Measurements from ENCODE around the gene SP110. TPM values are rescaled to one million over a fixed set of nuclear protein-coding genes. Genes with fewer than 3 reads are reported as not detected.
"Not testable (repeated sequence)": the region's sequence is repeated elsewhere in the genome, so short reads cannot be mapped to it uniquely, and the experiment has no call there.

The SP110 gene
- total RNA-seq, 6 donors from 2014 or later: 22.2 to 89.1 (median 38.4) TPM

- Histone ChIP-seq H3K9me3 (no peaks in the 10 kb centered on the region), H3K36me3 (no peaks in the 10 kb centered on the region), H3K27me3 (no peaks in the 10 kb centered on the region), H3K27ac (no peak overlapping the region), H3K4me1 (peaks cover 0 to 1% (median 0%) of the 10 kb centered on the region in 4 donors), H3K4me3 (no peak overlapping the region)
- DNase-seq: peak in 1 of 2 donors; percentile 25
- TF ChIP-seq POLR2A (IDR thresholded peaks at IDR 0.05): no peak
- no peak for TF ChIP-seq EP300 (IDR thresholded peaks at IDR 0.05)
- TF ChIP-seq CTCF (IDR thresholded peaks at IDR 0.05): no peak
- TF ChIP-seq POLR2AphosphoS5 (IDR thresholded peaks at IDR 0.05): no peak
- 88 to 89% methylated on average over 3 of the region's 3 CpGs for WGBS, 2 donors
- no peak for ATAC-seq (ENCODE audit: low FRiP score in 2 of 2)
Measured at GRCh38 chr2:230230087-230230486, 10.3 kb upstream of the SP110 start.

GRCh38 chr2:230227216-230227615, 7.4 kb upstream of the SP110 start:
- Histone ChIP-seq H3K36me3 (no peaks in the 10 kb centered on the region), H3K4me3 (peak overlapping the region in 1 of 4 donors; percentile 3), H3K9me3 (no peaks in the 10 kb centered on the region), H3K4me1 (peaks cover 0 to 7% (median 0%) of the 10 kb centered on the region in 4 donors), H3K27me3 (no peaks in the 10 kb centered on the region), H3K27ac (peak overlapping the region in 2 of 4 donors; percentile 12 to 24)
- TF ChIP-seq EP300 (IDR thresholded peaks at IDR 0.05): no peak
- no peak for TF ChIP-seq POLR2AphosphoS5 (IDR thresholded peaks at IDR 0.05)
- TF ChIP-seq CTCF (IDR thresholded peaks at IDR 0.05): no peak
- TF ChIP-seq POLR2A (IDR thresholded peaks at IDR 0.05): no peak
- WGBS, 2 donors: 75 to 80% methylated on average over 3 of the region's 3 CpGs
- ATAC-seq (ENCODE audit: low FRiP score in 2 of 2) (no peak), DNase-seq (no peak)

GRCh38 chr2:230226051-230226551, 6.3 kb upstream of the SP110 start:
- TF ChIP-seq CTCF (IDR thresholded peaks at IDR 0.05): no peak
- TF ChIP-seq EP300 (IDR thresholded peaks at IDR 0.05): no peak
- TF ChIP-seq POLR2AphosphoS5 (IDR thresholded peaks at IDR 0.05): no peak
- no peak for TF ChIP-seq POLR2A (IDR thresholded peaks at IDR 0.05)
- Histone ChIP-seq H3K36me3 (no peaks in the 10 kb centered on the region), H3K27ac (peak overlapping the region in 3 of 4 donors; percentile 20 to 80 (median 76)), H3K9me3 (no peaks in the 10 kb centered on the region), H3K4me3 (peak overlapping the region in 3 of 4 donors; percentile 16 to 31 (median 29)), H3K27me3 (no peaks in the 10 kb centered on the region), H3K4me1 (peaks cover 0 to 7% (median 0%) of the 10 kb centered on the region in 4 donors)
- peak; percentile 49 to 58 for ATAC-seq (ENCODE audit: low FRiP score in 2 of 2)
- DNase-seq: no peak
- 80 to 92% methylated on average over 4 of the region's 4 CpGs for WGBS, 2 donors

GRCh38 chr2:230225486-230225885, 5.7 kb upstream of the SP110 start, which contains the start of gene SP140:
TSS of gene SP140 (plus strand) at chr2:230225736. CDS start at chr2:230225845, 109 bp downstream.
- no peaks in the 10 kb centered on the region for H3K9me3 ChIP-seq
- H3K4me3 ChIP-seq: peak within 1 kb of the TSS in 3 of 4 donors; percentile 16 to 31 (median 29)
- no peaks in the 10 kb centered on the region for H3K36me3 ChIP-seq
- DNase-seq (peak in 1 of 2 donors; percentile 77), ATAC-seq (ENCODE audit: low FRiP score in 2 of 2) (peak; percentile 74 to 91)
- TF ChIP-seq EP300 (IDR thresholded peaks at IDR 0.05) (no peak), CTCF (IDR thresholded peaks at IDR 0.05) (no peak), POLR2AphosphoS5 (IDR thresholded peaks at IDR 0.05) (peak in 1 of 2 donors; percentile 61), POLR2A (IDR thresholded peaks at IDR 0.05) (peak in 1 of 4 donors; percentile 70)
- 60 to 65% methylated on average over 8 of the region's 8 CpGs for WGBS, 2 donors
- no peaks in the 10 kb centered on the region for H3K27me3 ChIP-seq
- peaks cover 2 to 11% (median 4%) of the 10 kb centered on the region in 4 donors for H3K4me1 ChIP-seq
- peak within 1 kb of the TSS in 3 of 4 donors; percentile 20 to 80 (median 76) for H3K27ac ChIP-seq

- no peak for DNase-seq
- no peak for TF ChIP-seq CTCF (IDR thresholded peaks at IDR 0.05)
- TF ChIP-seq EP300 (IDR thresholded peaks at IDR 0.05): no peak
- no peak for TF ChIP-seq POLR2AphosphoS5 (IDR thresholded peaks at IDR 0.05)
- no peak for TF ChIP-seq POLR2A (IDR thresholded peaks at IDR 0.05)
- H3K9me3 ChIP-seq: no peaks in the 10 kb centered on the region
- no peak overlapping the region for H3K4me3 ChIP-seq
- peaks cover 5 to 14% (median 8%) of the 10 kb centered on the region in 4 donors for H3K4me1 ChIP-seq
- ATAC-seq (ENCODE audit: low FRiP score in 2 of 2): no peak
- no peaks in the 10 kb centered on the region for H3K27me3 ChIP-seq
- no peaks in the 10 kb centered on the region for H3K36me3 ChIP-seq
- H3K27ac ChIP-seq: peak overlapping the region in 2 of 4 donors; percentile 20 to 80
Measured at GRCh38 chr2:230224458-230224857, 4.7 kb upstream of the SP110 start.

GRCh38 chr2:230222829-230223228, 3.0 kb upstream of the SP110 start:
- ATAC-seq (ENCODE audit: low FRiP score in 2 of 2); H3K9me3 ChIP-seq; H3K27ac ChIP-seq; H3K36me3 ChIP-seq; H3K4me3 ChIP-seq; H3K27me3 ChIP-seq: not testable (repeated sequence)
- DNase-seq: peak in 1 of 2 donors; percentile 30
- peaks cover 20 to 29% (median 23%) of the 10 kb centered on the region in 4 donors for H3K4me1 ChIP-seq
- WGBS, 2 donors: 73 to 80% methylated on average over 4 of the region's 4 CpGs

Measured in upper lobe of left lung (tissue), 6 donors.